RPMI8226 (cell line): ENCODE data around the gene CYP2A6.
"Not testable (repeated sequence)": the region's sequence is repeated elsewhere in the genome, so short reads cannot be mapped to it uniquely, and the experiment has no call there.

Experiments used
- DNase-seq: peaks from one replicate; pipeline ENCODE4 v3.0.0-alpha.2; 2015

Gene CYP2A6

GRCh38 chr19:40843653-40844052 is 6.6 kb downstream of the CYP2A6 start:
- DNase-seq: not testable (repeated sequence)

- not testable (repeated sequence) for DNase-seq
Observed at GRCh38 chr19:40842997-40843652, 7.1 kb downstream of the CYP2A6 start.

GRCh38 chr19:40842012-40842411 is 8.2 kb downstream of the CYP2A6 start:
- not testable (repeated sequence) for DNase-seq

- DNase-seq: not testable (repeated sequence)
Observed at GRCh38 chr19:40838477-40838876, 11.8 kb downstream of the CYP2A6 start.

- DNase-seq: no peak
Observed at GRCh38 chr19:40836754-40837429, 13.4 kb downstream of the CYP2A6 start.

GRCh38 chr19:40833728-40834533 is 16.3 kb downstream of the CYP2A6 start:
- not testable (repeated sequence) for DNase-seq

GRCh38 chr19:40832431-40832790 is 17.8 kb downstream of the CYP2A6 start:
- not testable (repeated sequence) for DNase-seq

GRCh38 chr19:40831502-40832430 is 18.5 kb downstream of the CYP2A6 start:
- DNase-seq: no peak

GRCh38 chr19:40830741-40831140 is 19.5 kb downstream of the CYP2A6 start:
- DNase-seq: not testable (repeated sequence)

GRCh38 chr19:40829205-40829604 is 21.0 kb downstream of the CYP2A6 start:
- DNase-seq: no peak

GRCh38 chr19:40827386-40828247 is 22.6 kb downstream of the CYP2A6 start:
- DNase-seq: no peak

GRCh38 chr19:40826699-40827385 is 23.4 kb downstream of the CYP2A6 start:
- DNase-seq: not testable (repeated sequence)

GRCh38 chr19:40826312-40826698 is 23.9 kb downstream of the CYP2A6 start:
- DNase-seq: not testable (repeated sequence)

- DNase-seq: not testable (repeated sequence)
Observed at GRCh38 chr19:40825460-40826095, 24.7 kb downstream of the CYP2A6 start.

GRCh38 chr19:40824916-40825315 is 25.3 kb downstream of the CYP2A6 start:
- DNase-seq: not testable (repeated sequence)

GRCh38 chr19:40822704-40823553 is 27.3 kb downstream of the CYP2A6 start:
- DNase-seq: not testable (repeated sequence)

GRCh38 chr19:40822161-40822560 is 28.1 kb downstream of the CYP2A6 start:
- DNase-seq: no peak

- peak; percentile 31 for DNase-seq
Observed at GRCh38 chr19:40819479-40820234, 30.6 kb downstream of the CYP2A6 start.
